GM21737 (cell line): ENCODE results near the gene LRRFIP1.
"Not testable (repeated sequence)": the region's sequence is repeated elsewhere in the genome, so short reads cannot be mapped to it uniquely, and the experiment has no call there.

ENCODE experiments used
- ATAC-seq: cut with Tn5 transposase; IDR thresholded peaks from one replicate; pipeline ENCODE4 v1.9.1; 2021; ENCODE audit warnings: mild to moderate bottlenecking, moderate library complexity; ENCODE audit not compliant: unreplicated experiment

The LRRFIP1 gene

DNA sequence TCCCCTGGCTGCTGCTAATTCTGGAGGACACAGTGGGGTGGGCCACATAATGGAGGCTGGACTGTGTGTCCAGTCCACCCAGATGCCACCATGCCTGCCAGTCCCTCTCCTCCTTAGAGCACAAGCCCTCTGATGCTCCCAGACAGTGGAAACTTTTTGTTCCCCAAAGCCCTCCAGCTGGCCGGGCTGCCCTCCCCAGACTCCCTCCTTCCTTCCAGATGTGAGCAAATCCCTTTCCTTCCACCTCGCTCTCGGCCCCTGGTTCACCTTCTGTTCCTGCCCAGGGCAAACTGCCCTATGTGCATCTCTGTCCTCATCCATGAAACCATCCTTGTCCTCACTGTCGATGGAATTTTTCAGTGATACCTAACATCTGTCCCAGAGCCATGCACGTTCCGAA lies 33.9 kb downstream of the LRRFIP1 start:
- ATAC-seq = no peak

DNA sequence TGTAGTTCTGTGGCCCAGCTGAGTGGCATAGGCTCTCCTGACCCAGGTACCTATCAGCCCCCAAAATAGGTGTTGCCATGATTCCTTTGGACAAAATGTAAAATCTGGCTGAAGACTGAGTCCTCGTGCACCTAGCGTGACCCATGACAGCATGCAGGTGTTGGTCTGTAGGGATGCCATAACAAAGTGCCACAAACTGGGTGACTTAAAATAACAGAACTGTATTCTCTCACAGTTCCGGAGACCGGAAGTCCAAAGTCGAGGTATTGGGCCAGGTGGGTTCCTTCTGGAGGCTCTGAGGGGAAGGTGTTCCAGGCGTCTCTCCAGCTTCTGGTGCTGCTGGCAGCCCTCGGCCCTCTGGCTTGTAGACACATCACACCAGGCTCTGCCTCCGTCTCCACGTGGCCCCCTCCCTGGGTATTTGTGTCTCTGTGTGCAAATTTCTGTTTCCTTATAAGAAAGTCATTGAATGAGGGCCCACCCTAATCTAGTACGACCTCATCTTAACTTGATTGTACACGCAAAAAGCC lies 34.5 kb downstream of the LRRFIP1 start:
- no peak for ATAC-seq

DNA sequence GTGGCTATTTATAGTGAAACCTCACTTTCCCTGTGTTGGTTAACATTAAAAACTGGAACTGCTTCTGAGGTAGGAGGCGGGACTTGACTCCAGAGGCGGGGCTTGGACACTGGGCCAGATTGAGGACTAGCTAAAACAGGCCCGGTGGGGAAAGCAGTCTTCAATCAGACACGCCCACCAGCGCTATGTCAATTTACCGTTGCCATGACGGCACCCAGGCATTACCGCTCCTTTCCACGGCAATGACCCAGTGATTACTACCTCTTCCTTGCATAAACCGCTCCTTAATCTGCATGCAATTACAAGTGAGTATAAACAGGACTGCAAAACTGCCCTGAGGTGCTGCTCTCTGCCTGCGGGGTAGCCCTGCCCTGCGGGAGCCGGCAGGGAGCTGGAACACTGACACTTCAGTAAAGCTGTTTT lies 35.3 kb downstream of the LRRFIP1 start:
- ATAC-seq = no peak

- ATAC-seq = no peak
Observed at GRCh38 chr2:237663517-237664110, 36.2 kb downstream of the LRRFIP1 start.

DNA sequence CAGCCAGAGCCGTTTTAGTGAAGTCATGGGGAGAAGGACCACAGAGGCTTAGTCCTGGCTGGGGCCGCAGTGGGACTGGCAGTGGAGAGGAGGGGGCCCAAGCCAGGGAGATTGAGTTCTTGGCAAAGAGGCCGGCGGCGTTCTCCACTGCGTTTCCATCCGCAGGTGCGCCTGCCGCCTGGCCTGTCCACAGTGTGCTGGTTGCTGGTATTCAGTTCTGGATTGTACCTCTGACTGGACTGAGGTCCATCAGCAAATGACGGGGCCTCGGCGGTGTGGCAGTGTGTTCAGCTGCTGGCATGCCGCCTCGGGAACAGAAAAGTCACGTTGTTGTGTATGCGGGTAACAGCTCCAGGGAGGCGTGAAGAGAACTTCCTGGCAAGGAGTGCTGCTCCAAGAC lies 36.8 kb downstream of the LRRFIP1 start:
- no peak for ATAC-seq

DNA sequence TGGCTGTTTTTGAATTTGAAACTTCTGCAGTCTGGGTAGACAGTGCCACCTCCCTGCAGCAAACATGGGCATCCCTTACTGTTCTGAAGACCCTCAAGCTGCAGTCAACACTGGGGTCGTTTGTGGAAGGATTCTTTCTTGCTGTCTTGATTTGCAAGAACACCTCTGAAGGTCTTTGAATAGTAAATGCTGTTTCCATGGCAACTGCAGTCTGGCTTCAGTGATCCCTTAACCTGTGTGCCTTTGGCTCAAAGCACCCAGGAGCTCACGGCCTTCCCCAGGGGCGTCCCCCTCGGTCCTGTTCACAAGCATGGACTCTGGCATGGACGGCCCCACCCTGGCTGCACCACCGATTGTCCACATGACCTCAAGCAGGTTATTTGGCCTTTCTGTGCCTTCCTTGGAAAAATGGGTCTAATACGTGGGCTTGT lies 38.3 kb downstream of the LRRFIP1 start:
- no peak for ATAC-seq

GRCh38 chr2:237666606-237667005 lies 39.2 kb downstream of the LRRFIP1 start:
- no peak for ATAC-seq

DNA sequence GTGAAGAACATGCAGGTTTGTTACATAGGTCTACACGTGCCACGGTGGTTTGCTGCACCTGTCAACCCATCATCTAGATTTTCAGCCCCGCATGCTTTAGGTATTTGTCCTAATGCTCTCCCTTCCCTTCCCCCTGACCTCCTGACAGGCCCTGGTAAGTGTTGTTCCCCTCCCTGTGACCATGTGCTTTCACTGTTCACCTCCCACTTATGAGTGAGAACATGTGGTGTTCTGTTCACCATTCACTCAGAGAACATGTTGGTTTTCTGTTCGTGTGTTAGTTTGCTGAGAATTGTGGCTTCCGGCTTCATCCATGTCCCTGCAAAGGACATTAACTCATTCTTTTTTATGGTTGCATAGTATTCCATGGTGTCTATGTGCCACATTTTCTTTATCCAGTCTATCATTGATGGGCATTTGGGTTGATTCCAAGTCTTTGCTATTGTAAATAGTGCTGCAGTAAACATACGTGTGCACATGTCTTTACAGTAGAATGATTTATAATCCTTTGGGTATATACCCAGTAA lies 39.7 kb downstream of the LRRFIP1 start:
- not testable (repeated sequence) for ATAC-seq

DNA sequence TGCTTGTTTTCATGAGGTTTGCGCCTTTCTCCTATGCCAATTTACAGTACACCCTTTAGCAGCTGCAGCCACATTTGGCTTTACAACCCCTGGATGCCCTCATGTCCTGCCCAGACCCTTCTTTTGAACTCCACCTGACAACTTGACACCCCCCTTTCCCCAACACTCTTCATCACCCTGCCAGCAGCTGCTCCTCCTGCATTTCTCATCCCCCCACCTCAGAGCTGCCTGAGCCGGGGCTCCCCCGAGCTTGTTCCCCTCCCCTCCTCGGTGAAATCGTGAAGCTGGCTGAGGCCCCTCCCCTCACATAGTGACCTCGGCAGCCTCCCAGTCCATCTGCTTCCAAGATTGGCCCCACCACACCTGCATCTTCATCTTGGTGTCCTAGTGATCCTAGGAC lies 40.5 kb downstream of the LRRFIP1 start:
- ATAC-seq = no peak

- no peak for ATAC-seq
Observed at GRCh38 chr2:237668440-237668839, 41.1 kb downstream of the LRRFIP1 start.

DNA sequence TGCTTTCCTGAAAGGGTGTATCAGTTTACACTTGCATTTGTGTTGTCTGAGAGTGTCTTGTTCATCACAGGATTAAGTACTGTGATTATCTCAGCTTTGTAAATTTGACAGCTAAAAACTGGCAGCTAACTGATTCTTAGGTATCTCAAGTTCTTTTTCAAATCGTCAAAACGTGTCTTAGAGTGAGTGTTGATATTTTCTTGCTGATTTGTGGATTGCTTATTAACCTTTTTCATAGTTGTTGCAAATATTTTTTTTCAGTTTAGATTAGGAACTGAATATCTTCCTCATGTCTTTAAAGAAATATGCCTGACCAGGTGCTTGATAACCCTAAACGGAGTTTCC lies 41.9 kb downstream of the LRRFIP1 start:
- no peak for ATAC-seq

- peak; percentile 59 for ATAC-seq
Observed at GRCh38 chr2:237669628-237670392, 42.4 kb downstream of the LRRFIP1 start.

DNA sequence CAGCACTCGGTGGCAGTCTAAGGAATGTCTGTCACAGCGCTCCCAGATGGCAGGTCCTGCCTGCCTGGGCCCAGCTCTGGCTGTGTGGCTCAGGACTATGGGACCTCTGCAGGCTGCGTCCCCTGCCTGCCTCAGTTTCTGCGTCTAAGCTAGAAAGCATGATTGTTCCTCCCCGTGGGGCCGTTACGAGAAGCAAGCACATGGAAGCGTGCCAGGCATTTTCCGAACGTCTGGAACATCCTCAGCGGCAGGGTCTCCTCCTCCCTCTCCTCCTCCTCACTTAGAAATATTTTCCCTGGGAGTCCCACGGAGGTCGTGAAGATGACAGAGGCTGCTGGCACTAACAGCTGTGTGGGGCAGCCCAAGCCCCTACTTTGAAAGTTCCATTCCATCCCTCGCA lies 43.3 kb downstream of the LRRFIP1 start:
- ATAC-seq = no peak

DNA sequence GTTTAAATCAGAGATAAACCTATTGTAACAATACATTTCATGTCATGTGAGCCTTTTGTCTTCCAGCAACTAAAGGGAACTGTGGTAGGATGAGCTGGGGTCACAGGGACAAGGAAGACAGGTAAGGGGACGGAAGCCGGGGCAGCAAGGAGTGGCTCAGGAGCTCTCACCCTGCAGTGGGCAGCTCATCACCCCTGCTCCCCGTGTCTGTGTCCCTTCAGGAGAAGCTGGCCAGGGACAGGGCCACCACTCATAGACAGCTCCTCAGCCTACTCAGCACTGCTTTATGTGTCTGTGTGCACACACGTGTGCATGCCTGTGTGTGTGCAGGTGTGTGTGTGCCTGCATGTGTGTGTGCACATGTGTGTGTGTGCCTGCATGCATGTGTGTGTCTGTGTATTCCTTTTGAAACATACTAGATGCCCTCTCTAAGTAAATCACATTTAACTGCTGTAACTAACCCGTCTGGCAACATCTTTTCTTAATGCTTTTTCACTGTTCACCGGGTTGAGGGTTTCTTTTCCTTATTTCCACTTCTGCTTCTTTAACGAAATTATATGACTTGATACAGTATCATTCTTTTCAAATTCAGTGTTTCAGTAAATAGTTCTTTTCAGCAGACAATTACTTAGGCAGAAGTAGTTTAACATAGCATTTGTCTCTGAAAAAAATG lies 44.2 kb downstream of the LRRFIP1 start:
- ATAC-seq = no peak

GRCh38 chr2:237672731-237673129 lies 45.3 kb downstream of the LRRFIP1 start:
- no peak for ATAC-seq

DNA sequence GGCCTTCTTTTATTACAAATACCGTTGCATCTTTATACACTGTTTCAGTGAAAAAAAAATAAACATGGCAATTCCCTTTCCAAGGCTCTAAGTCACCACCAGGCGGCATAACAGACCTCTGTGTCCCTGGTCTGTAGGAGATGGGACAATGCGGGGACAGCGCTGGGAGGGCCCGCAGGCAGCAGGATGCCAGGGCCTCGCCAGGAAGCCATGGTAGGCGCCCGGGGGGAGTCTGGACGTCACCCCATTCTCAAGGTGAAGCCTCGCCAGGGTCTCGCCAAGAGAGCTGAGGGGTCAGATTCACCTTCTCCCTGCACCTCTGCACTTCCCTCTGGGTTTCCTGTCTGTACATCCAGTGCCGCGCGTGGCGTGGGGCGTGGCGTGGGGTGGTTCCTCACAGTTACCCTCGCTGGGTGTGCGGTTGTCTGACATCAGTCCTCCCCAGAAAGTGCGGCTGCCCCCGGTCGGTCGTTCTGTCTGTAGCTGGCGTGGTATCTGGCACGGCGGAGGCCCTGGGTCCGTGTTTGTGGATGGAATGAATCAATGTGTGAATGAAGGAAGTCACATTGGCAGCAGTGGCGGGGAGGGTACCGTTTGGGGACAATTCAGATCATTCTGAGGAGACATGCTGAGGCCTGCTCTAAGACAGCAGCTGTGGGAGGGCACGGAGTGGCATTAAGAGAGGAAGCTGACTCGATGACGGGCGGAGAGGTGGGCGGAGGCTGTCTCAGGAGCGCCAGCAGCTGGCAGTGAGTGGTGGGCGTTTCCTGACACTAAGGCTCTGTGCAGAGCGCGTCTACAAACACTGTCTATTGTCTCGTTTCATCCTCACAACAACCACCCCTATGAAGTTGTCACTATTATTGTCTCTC lies 46.0 kb downstream of the LRRFIP1 start:
- no peak for ATAC-seq

DNA sequence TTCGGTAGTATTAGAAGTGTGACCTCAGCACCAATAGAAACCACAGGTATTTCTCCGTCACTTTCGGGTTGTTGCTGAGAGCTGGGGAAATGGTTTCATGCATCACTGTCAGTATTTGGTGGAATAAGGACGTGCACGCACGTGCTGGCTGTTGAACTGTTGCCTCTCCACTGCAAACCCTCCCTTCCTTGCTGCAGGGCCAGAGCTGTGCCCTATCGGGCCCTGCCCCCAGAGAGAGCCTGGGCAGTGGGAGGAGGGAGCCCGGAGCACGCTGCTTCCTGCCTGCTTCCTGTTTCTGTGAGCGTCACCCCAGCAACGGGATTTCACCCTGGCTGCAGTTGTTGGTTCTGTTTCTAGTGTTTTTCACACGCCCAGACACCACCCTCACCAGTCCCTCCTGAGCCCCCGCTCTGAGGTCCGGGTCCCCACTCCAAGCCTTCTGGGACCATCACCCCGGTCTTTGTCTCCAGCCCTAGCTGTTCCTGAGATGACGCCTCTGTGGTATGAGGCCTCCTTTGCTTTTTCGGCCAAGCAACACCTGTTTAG lies 47.4 kb downstream of the LRRFIP1 start:
- ATAC-seq = peak; percentile 73

GRCh38 chr2:237675316-237675715 lies 47.9 kb downstream of the LRRFIP1 start:
- ATAC-seq = no peak

GRCh38 chr2:237680702-237681478 lies 53.5 kb downstream of the LRRFIP1 start:
- no peak for ATAC-seq

- ATAC-seq = no peak
Observed at GRCh38 chr2:237682151-237682550, 54.8 kb downstream of the LRRFIP1 start.
